Esophagus muscularis mucosa (tissue), 4 donors: Measurements from ENCODE around the gene SH3RF2. TPM values are rescaled to one million over a fixed set of nuclear protein-coding genes. Genes with fewer than 3 reads are reported as not detected.

Experiments used
- DNase-seq: peaks from one replicate; pipeline ENCODE4 v3.0.0-alpha.2; 2017; ENCODE audit errors: extremely low spot score
- H3K27ac ChIP-seq, 4 donors: fragments of 200-600 bp; sonication (generic); replicated peaks in 1 of 4; 1 replicate in 3 of 4; 2 replicates in 1 of 4; pipeline ENCODE4 v1.5.1; 2016 to 2019; ENCODE audit warnings: mild to moderate bottlenecking in 1 of 4
- H3K27me3 ChIP-seq, 4 donors: fragments of 200-600 bp; sonication (generic); one replicate each; pipeline versions ENCODE4 v1.5.1 to v1.6.0; 2016 to 2019
- H3K36me3 ChIP-seq, 4 donors: fragments of 200-600 bp; sonication (generic); one replicate each; pipeline ENCODE4 v1.5.1; 2016 to 2019
- H3K4me1 ChIP-seq, 4 donors: fragments of 200-600 bp; sonication (generic); one replicate each; pipeline ENCODE4 v1.5.1; 2016 to 2019
- H3K4me3 ChIP-seq, 4 donors: fragments of 200-600 bp; sonication (generic); 1 replicate in 2 of 4; 2 replicates in 2 of 4; pipeline ENCODE4 v1.5.1; 2016 to 2019; ENCODE audit warnings: mild to moderate bottlenecking in 4 of 4, moderate library complexity in 1 of 4
- H3K9me3 ChIP-seq, 4 donors: fragments of 200-600 bp; sonication (generic); 1 replicate in 3 of 4; 2 replicates in 1 of 4; pipeline ENCODE4 v1.5.1; 2016 to 2019
- EP300 ChIP-seq: sonication (generic); formaldehyde crosslinking; IDR thresholded peaks from one replicate; pipeline ENCODE4 v1.6.1; 2017; ENCODE audit warnings: antibody characterized with exemption
- POLR2A ChIP-seq: fragments of 450-650 bp; IDR thresholded peaks from one replicate; pipeline ENCODE4 v1.6.1; 2017; ENCODE audit warnings: antibody characterized with exemption, moderate library complexity, mild to moderate bottlenecking, low read depth
- POLR2AphosphoS5 ChIP-seq, 2 donors: sonication (generic); formaldehyde crosslinking; IDR thresholded peaks; one replicate each; pipeline ENCODE4 v1.6.1; 2017; ENCODE audit warnings: antibody characterized with exemption in 2 of 2
- WGBS: methylation state at CpG from one replicate; pipeline ENCODE4 v1.1.5; 2018; 5-methylcytosine and 5-hydroxymethylcytosine counted together
- intact Hi-C: fragments of 100-400 bp; cut with DNase I; formaldehyde crosslinking; loops from one replicate; pipeline ENCODE4 v1.15.1; 2023
- total RNA-seq, 4 donors: library from RNA; depleted of rRNA; stranded (reverse); fragments of >200 nt; gene quantifications; one replicate each; pipeline versions ENCODE4 v1.1.0 to v1.2.1, GENCODE V29; 2016
- TF ChIP-seq, protein P1 (sequence below), 3 experiments: fragments of 200-600 bp in 2 of 3; fragments of 450-650 bp in 1 of 3; sonication (generic) in 2 of 3; IDR thresholded peaks; one replicate each; pipeline ENCODE4 v1.5.1; 2017 to 2019; ENCODE audit warnings: antibody characterized with exemption in 3 of 3, mild to moderate bottlenecking in 2 of 3, moderate library complexity in 1 of 3

Gene SH3RF2
- total RNA-seq, 4 donors from 2014 or later = 0.66 to 2.1 (median 1.5) TPM

DNA sequence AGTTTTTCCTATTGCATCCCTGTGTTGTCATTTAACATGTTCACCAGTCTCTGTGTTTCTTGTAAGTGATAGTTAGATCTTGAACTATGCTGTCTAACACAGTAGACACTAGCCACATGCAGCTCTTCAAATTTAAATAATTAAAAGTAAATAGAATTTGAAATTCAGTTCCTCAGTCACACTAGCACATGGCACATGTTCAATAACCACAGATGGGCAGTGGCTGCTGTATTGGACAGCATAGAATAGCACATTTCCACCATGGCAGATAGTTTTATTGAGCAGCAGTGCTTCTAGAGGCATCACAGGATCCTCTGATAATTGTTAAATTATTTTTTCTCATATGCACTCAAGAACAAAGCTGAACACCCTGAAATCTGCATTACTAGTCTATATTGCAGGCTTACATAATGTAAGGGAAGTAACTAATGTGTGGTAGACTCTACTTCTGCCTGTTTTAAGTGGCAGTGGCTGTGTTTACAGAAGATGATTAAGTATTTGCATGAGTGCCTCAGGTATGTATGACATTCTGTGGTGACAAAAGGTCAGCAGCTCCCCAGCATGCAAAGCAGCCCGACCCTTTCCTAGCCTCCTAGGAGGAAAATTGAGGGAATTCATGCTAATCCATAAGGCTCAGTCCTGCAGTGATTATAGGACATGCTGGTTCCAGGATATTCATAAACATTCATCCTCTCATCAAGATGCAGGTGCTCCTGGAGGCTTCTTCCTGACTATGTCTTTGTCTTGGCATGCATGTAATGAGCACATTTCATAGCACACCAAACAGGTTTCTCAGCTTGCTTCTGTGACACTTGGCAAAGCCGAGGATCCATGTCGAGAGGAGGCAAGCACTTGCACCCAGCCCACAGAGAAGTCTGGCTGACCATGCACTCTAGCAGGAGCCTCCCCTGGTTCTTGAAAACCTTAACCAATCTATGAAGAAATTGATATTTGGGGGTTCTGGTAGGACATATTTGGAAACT is 45.5 kb downstream of the SH3RF2 start:
- 91% methylated on average over 3 of the region's 3 CpGs for WGBS
- H3K27ac ChIP-seq = no peak overlapping the region
- H3K4me1 ChIP-seq = peaks cover 0 to 15% (median 0%) of the 10 kb centered on the region in 4 donors
- no peaks in the 10 kb centered on the region for H3K36me3 ChIP-seq
- H3K9me3 ChIP-seq = no peaks in the 10 kb centered on the region
- H3K4me3 ChIP-seq = no peak overlapping the region
- TF ChIP-seq EP300 = no peak
- TF ChIP-seq POLR2A = no peak
- TF ChIP-seq, protein P1, sequence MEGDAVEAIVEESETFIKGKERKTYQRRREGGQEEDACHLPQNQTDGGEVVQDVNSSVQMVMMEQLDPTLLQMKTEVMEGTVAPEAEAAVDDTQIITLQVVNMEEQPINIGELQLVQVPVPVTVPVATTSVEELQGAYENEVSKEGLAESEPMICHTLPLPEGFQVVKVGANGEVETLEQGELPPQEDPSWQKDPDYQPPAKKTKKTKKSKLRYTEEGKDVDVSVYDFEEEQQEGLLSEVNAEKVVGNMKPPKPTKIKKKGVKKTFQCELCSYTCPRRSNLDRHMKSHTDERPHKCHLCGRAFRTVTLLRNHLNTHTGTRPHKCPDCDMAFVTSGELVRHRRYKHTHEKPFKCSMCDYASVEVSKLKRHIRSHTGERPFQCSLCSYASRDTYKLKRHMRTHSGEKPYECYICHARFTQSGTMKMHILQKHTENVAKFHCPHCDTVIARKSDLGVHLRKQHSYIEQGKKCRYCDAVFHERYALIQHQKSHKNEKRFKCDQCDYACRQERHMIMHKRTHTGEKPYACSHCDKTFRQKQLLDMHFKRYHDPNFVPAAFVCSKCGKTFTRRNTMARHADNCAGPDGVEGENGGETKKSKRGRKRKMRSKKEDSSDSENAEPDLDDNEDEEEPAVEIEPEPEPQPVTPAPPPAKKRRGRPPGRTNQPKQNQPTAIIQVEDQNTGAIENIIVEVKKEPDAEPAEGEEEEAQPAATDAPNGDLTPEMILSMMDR (IDR thresholded peaks at IDR 0.05) = no peak
- TF ChIP-seq POLR2AphosphoS5 (IDR thresholded peaks at IDR 0.05) = no peak
- H3K27me3 ChIP-seq = no peaks in the 10 kb centered on the region
- intact Hi-C loops = no loop called here
- no peak for DNase-seq

DNA sequence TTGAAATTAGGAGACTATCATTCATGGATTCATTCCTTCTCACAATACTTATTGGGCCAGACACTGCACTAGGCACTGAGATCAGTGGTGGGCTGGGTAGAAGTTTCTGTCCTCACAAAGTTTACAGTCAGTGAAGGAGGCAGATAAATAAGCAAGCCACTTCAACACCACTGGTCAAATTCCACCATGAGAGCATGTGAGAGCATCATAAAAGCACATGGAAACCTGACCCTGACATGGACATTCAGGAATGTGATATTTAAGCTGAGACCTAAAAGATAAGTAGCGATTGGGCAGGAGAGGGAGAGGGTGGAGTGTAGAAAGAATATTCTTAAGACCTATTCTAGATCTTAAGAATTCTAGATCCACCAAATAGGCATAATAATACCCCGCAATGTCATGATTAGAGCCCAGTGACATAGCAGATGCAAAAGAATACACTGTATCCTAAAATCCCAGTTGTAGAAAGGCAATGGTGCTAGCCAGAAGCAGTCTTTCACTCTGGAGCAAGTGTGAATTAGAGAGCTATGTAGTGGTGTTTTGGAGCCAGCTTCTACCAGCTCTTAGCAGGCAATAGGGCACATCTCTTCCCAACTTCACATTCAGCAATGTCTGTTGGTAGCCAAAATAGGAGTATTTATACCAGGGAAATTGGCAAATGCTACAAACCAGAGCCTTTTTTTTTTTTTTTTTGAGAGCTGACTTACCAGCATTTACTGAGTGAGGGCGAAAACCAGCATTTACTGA is 46.4 kb downstream of the SH3RF2 start:
- TF ChIP-seq, protein P1 (IDR thresholded peaks at IDR 0.05) = no peak
- TF ChIP-seq POLR2AphosphoS5 (IDR thresholded peaks at IDR 0.05) = no peak
- no peak for TF ChIP-seq EP300
- TF ChIP-seq POLR2A = no peak
- intact Hi-C loops = no loop called here
- no peaks in the 10 kb centered on the region for H3K9me3 ChIP-seq
- H3K27me3 ChIP-seq = no peaks in the 10 kb centered on the region
- no peaks in the 10 kb centered on the region for H3K36me3 ChIP-seq
- no peak for DNase-seq
- H3K4me3 ChIP-seq = no peak overlapping the region
- 93% methylated on average over 3 of the region's 3 CpGs for WGBS
- H3K4me1 ChIP-seq = peaks cover 0 to 15% (median 0%) of the 10 kb centered on the region in 4 donors
- no peak overlapping the region for H3K27ac ChIP-seq

DNA sequence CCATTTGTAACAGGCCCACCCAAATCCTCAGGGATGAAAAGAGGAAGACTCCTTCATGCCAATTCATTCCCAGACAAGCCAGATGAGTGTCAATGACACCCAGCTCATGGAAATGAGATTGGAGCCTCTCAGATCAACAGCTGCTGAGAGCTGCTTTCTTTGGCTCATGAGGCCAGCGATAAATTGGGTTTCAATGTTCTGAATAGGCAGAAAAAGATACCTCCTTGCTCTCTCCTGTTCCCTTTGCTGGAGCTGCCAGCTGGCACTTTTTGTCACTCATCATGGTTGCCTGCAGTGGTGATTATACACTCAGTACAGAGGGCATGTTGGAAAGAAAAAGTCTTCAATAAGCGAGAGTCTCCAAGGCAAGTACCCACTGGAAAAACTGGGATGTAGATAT is 47.1 kb downstream of the SH3RF2 start:
- no peaks in the 10 kb centered on the region for H3K36me3 ChIP-seq
- H3K27ac ChIP-seq = no peak overlapping the region
- no peaks in the 10 kb centered on the region for H3K9me3 ChIP-seq
- WGBS = 78% methylated on average over 2 of the region's 2 CpGs
- no peak for DNase-seq
- H3K4me3 ChIP-seq = no peak overlapping the region
- H3K27me3 ChIP-seq = no peaks in the 10 kb centered on the region
- peaks cover 0 to 13% (median 0%) of the 10 kb centered on the region in 4 donors for H3K4me1 ChIP-seq
- intact Hi-C loops = no loop called here
- TF ChIP-seq POLR2A (no peak), POLR2AphosphoS5 (IDR thresholded peaks at IDR 0.05) (no peak), EP300 (no peak)
- TF ChIP-seq, protein P1 (IDR thresholded peaks at IDR 0.05) = no peak

DNA sequence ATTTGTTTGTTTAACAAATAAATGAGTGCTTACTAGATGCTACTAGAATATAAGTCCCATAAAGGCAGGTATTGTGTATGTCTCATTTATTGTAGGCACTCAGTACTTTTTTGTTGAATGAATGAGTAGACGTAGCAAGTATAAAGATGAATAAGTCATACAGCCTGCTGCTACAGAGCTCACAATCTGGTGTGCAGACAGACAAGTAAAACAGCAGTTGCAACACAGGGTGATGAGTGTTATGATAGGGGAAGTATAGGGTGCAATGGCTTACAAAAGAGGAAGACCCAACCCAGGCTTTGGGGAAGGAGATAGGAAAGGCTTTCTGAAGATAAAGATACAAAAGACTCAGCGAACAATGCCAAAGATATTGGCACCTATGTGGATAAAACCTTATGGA is 47.7 kb downstream of the SH3RF2 start:
- no peak for DNase-seq
- Histone ChIP-seq H3K27ac (no peak overlapping the region), H3K36me3 (no peaks in the 10 kb centered on the region), H3K27me3 (no peaks in the 10 kb centered on the region), H3K9me3 (no peaks in the 10 kb centered on the region), H3K4me3 (no peak overlapping the region), H3K4me1 (peaks cover 0 to 7% (median 0%) of the 10 kb centered on the region in 4 donors)
- TF ChIP-seq POLR2A (no peak), EP300 (no peak), POLR2AphosphoS5 (IDR thresholded peaks at IDR 0.05) (no peak)
- TF ChIP-seq, protein P1 (IDR thresholded peaks at IDR 0.05) = no peak
- intact Hi-C loops = no loop called here
- WGBS = 78% methylated on average over 2 of the region's 2 CpGs
